ENCODE measurements around the gene MSGN1. TPM values are rescaled to one million over a fixed set of nuclear protein-coding genes. Genes with fewer than 3 reads are reported as not detected.

The MSGN1 gene
- total RNA-seq (2014; rRNA removed) = 0.46 TPM in 1 of 2 replicates, not detected in the other
- not detected for polyA plus RNA-seq (2012)

- no peak for DNase-seq (ENCODE audit: low read depth)
Observed at GRCh38 chr2:17816396-17817245, at the start of gene MSGN1. Gene MSGN1 (plus strand): TSS chr2:17816460. CDS start chr2:17816519, 59 bp downstream.

- no peak for DNase-seq (ENCODE audit: low read depth)
Observed at GRCh38 chr2:17768894-17769293, 47.4 kb upstream of the MSGN1 start.

- no peak for DNase-seq (ENCODE audit: low read depth)
Observed at GRCh38 chr2:17771956-17772355, 44.3 kb upstream of the MSGN1 start.

GRCh38 chr2:17772532-17772931 lies 43.7 kb upstream of the MSGN1 start:
- no peak for DNase-seq (ENCODE audit: low read depth)

GRCh38 chr2:17780546-17780945 lies 35.7 kb upstream of the MSGN1 start:
- DNase-seq (ENCODE audit: low read depth) = no peak

GRCh38 chr2:17781482-17781881 lies 34.8 kb upstream of the MSGN1 start:
- no peak for DNase-seq (ENCODE audit: low read depth)

- no peak for DNase-seq (ENCODE audit: low read depth)
Observed at GRCh38 chr2:17786727-17787126, 29.5 kb upstream of the MSGN1 start.

GRCh38 chr2:17788773-17789172 lies 27.5 kb upstream of the MSGN1 start:
- DNase-seq (ENCODE audit: low read depth) = no peak

- peak; percentile 25 for DNase-seq (ENCODE audit: low read depth)
Observed at GRCh38 chr2:17790536-17790935, 25.7 kb upstream of the MSGN1 start.

- peak; percentile 88 for DNase-seq (ENCODE audit: low read depth)
Observed at GRCh38 chr2:17791121-17791816, 25.0 kb upstream of the MSGN1 start.

- no peak for DNase-seq (ENCODE audit: low read depth)
Observed at GRCh38 chr2:17791817-17792130, 24.5 kb upstream of the MSGN1 start.

- no peak for DNase-seq (ENCODE audit: low read depth)
Observed at GRCh38 chr2:17792515-17792914, 23.7 kb upstream of the MSGN1 start.

- peak; percentile 87 for DNase-seq (ENCODE audit: low read depth)
Observed at GRCh38 chr2:17793296-17793695, 23.0 kb upstream of the MSGN1 start.

- peak; percentile 38 for DNase-seq (ENCODE audit: low read depth)
Observed at GRCh38 chr2:17793803-17794354, 22.4 kb upstream of the MSGN1 start.

- no peak for DNase-seq (ENCODE audit: low read depth)
Observed at GRCh38 chr2:17795309-17795708, 21.0 kb upstream of the MSGN1 start.

- DNase-seq (ENCODE audit: low read depth) = no peak
Observed at GRCh38 chr2:17798338-17798737, 17.9 kb upstream of the MSGN1 start.

- DNase-seq (ENCODE audit: low read depth) = peak; percentile 17
Observed at GRCh38 chr2:17799301-17800120, 16.7 kb upstream of the MSGN1 start.

GRCh38 chr2:17800219-17800618 lies 16.0 kb upstream of the MSGN1 start:
- DNase-seq (ENCODE audit: low read depth) = peak; percentile 97

GRCh38 chr2:17800693-17801458 lies 15.4 kb upstream of the MSGN1 start:
- DNase-seq (ENCODE audit: low read depth) = peak; percentile 16

- DNase-seq (ENCODE audit: low read depth) = no peak
Observed at GRCh38 chr2:17803497-17803896, 12.8 kb upstream of the MSGN1 start.

GRCh38 chr2:17804358-17804757 lies 11.9 kb upstream of the MSGN1 start:
- DNase-seq (ENCODE audit: low read depth) = no peak

Measured in LHCN-M2 (cell line).